ENCODE measurements around the gene CLCN7.

DNA sequence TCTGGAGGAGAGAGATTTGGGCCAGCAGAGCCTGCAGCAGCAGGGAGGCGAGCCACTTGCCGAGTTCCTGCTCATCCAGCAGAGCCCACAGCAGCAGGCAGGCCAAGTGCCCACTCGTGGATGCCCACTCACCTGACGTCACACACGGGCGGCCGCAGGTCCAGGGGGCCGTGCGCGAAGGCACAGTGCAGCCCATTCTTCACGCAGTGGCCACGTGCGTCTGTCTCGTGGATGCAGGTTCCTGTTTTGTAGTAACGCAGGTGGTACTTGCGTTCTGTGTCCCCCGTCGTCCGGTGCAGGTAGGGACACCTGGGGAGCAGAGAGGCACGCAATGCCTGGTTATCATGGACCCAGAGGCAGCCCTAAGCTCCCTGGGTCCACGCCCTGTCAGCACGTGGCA lies 71.8 kb downstream of the CLCN7 start:
- TF ChIP-seq, protein P1, sequence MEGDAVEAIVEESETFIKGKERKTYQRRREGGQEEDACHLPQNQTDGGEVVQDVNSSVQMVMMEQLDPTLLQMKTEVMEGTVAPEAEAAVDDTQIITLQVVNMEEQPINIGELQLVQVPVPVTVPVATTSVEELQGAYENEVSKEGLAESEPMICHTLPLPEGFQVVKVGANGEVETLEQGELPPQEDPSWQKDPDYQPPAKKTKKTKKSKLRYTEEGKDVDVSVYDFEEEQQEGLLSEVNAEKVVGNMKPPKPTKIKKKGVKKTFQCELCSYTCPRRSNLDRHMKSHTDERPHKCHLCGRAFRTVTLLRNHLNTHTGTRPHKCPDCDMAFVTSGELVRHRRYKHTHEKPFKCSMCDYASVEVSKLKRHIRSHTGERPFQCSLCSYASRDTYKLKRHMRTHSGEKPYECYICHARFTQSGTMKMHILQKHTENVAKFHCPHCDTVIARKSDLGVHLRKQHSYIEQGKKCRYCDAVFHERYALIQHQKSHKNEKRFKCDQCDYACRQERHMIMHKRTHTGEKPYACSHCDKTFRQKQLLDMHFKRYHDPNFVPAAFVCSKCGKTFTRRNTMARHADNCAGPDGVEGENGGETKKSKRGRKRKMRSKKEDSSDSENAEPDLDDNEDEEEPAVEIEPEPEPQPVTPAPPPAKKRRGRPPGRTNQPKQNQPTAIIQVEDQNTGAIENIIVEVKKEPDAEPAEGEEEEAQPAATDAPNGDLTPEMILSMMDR (IDR thresholded peaks at IDR 0.05): no peak
- no peak for TF ChIP-seq ZFX (IDR thresholded peaks at IDR 0.05; ENCODE audit: borderline replicate concordance)
